Esophagus muscularis mucosa (tissue), 4 donors: ENCODE results near the gene MRPL39.

ENCODE experiments used
- EP300 ChIP-seq: sonication (generic); formaldehyde crosslinking; IDR thresholded peaks from one replicate; pipeline ENCODE4 v1.6.1; 2017; ENCODE audit warnings: antibody characterized with exemption
- POLR2A ChIP-seq: fragments of 450-650 bp; IDR thresholded peaks from one replicate; pipeline ENCODE4 v1.6.1; 2017; ENCODE audit warnings: antibody characterized with exemption, moderate library complexity, mild to moderate bottlenecking, low read depth
- POLR2AphosphoS5 ChIP-seq, 2 donors: sonication (generic); formaldehyde crosslinking; IDR thresholded peaks; one replicate each; pipeline ENCODE4 v1.6.1; 2017; ENCODE audit warnings: antibody characterized with exemption in 2 of 2
- TF ChIP-seq, protein P1 (sequence below), 3 experiments: fragments of 200-600 bp in 2 of 3; fragments of 450-650 bp in 1 of 3; sonication (generic) in 2 of 3; IDR thresholded peaks; one replicate each; pipeline ENCODE4 v1.5.1; 2017 to 2019; ENCODE audit warnings: antibody characterized with exemption in 3 of 3, mild to moderate bottlenecking in 2 of 3, moderate library complexity in 1 of 3

DNA sequence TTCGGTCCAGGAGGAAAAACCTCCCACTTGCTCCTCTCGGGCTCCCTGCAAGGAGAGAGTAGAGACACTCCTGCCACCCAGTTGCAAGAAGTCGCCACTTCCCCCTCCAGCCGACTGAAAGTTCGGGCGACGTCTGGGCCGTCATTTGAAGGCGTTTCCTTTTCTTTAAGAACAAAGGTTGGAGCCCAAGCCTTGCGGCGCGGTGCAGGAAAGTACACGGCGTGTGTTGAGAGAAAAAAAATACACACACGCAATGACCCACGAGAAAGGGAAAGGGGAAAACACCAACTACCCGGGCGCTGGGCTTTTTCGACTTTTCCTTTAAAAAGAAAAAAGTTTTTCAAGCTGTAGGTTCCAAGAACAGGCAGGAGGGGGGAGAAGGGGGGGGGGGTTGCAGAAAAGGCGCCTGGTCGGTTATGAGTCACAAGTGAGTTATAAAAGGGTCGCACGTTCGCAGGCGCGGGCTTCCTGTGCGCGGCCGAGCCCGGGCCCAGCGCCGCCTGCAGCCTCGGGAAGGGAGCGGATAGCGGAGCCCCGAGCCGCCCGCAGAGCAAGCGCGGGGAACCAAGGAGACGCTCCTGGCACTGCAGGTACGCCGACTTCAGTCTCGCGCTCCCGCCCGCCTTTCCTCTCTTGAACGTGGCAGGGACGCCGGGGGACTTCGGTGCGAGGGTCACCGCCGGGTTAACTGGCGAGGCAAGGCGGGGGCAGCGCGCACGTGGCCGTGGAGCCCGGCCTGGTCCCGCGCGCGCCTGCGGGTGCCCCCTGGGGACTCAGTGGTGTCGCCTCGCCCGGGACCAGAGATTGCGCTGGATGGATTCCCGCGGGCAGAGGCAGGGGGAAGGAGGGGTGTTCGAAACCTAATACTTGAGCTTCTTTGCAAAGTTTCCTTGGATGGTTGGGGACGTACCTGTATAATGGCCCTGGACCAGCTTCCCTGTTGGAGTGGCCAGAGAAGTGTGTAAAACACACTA, 45.3 kb downstream of the MRPL39 start:
- TF ChIP-seq, protein P1, sequence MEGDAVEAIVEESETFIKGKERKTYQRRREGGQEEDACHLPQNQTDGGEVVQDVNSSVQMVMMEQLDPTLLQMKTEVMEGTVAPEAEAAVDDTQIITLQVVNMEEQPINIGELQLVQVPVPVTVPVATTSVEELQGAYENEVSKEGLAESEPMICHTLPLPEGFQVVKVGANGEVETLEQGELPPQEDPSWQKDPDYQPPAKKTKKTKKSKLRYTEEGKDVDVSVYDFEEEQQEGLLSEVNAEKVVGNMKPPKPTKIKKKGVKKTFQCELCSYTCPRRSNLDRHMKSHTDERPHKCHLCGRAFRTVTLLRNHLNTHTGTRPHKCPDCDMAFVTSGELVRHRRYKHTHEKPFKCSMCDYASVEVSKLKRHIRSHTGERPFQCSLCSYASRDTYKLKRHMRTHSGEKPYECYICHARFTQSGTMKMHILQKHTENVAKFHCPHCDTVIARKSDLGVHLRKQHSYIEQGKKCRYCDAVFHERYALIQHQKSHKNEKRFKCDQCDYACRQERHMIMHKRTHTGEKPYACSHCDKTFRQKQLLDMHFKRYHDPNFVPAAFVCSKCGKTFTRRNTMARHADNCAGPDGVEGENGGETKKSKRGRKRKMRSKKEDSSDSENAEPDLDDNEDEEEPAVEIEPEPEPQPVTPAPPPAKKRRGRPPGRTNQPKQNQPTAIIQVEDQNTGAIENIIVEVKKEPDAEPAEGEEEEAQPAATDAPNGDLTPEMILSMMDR (IDR thresholded peaks at IDR 0.05) = peak in 1 of 3 experiments; percentile 30
- TF ChIP-seq POLR2AphosphoS5 (IDR thresholded peaks at IDR 0.05) (no peak), EP300 (no peak), POLR2A (no peak)
